NCI-H524 (cell line): Measurements from ENCODE around the gene LCAT.
"Not testable (repeated sequence)": the region's sequence is repeated elsewhere in the genome, so short reads cannot be mapped to it uniquely, and the experiment has no call there.

Experiments
- DNase-seq, 2 experiments: peaks; one replicate each; lab custom pipeline; 2025; lab: John Stamatoyannopoulos, UW

Gene LCAT

GRCh38 chr16:67943619-67944504, at the start of gene LCAT:
Gene LCAT (minus strand): TSS chr16:67944120. CDS start chr16:67944101, 19 bp downstream.
- no peak for DNase-seq

- DNase-seq = peak; percentile 34 to 74
Measured at GRCh38 chr16:67993207-67994039, 49.5 kb upstream of the LCAT start.

- no peak for DNase-seq
Measured at GRCh38 chr16:67992661-67993206, 48.8 kb upstream of the LCAT start.

GRCh38 chr16:67990018-67990386, 46.1 kb upstream of the LCAT start:
- no peak for DNase-seq

GRCh38 chr16:67989322-67990017, 45.5 kb upstream of the LCAT start:
- no peak for DNase-seq

GRCh38 chr16:67988675-67989074, 44.8 kb upstream of the LCAT start:
- DNase-seq = no peak

GRCh38 chr16:67987460-67988160, 43.7 kb upstream of the LCAT start:
- no peak for DNase-seq

GRCh38 chr16:67986949-67987348, 43.0 kb upstream of the LCAT start:
- no peak for DNase-seq

GRCh38 chr16:67982011-67982696, 38.2 kb upstream of the LCAT start:
- no peak for DNase-seq

GRCh38 chr16:67979955-67980678, 36.2 kb upstream of the LCAT start, which contains the start of gene DPEP3:
Gene DPEP3 (minus strand): TSS chr16:67980499. CDS start chr16:67980380, 119 bp downstream.
- DNase-seq = no peak

- DNase-seq = no peak
Measured at GRCh38 chr16:67977469-67978227, 33.7 kb upstream of the LCAT start.

GRCh38 chr16:67977005-67977404, 33.1 kb upstream of the LCAT start:
- DNase-seq = no peak

- peak in 1 of 2 experiments; percentile 27 for DNase-seq
Measured at GRCh38 chr16:67976205-67976604, 32.3 kb upstream of the LCAT start.

GRCh38 chr16:67975321-67976105, 31.6 kb upstream of the LCAT start:
- DNase-seq = no peak

- not testable (repeated sequence) for DNase-seq
Measured at GRCh38 chr16:67972285-67972684, 28.4 kb upstream of the LCAT start.

GRCh38 chr16:67971111-67971510, 27.2 kb upstream of the LCAT start:
- no peak for DNase-seq

GRCh38 chr16:67969254-67970039, 25.5 kb upstream of the LCAT start:
- DNase-seq = no peak
